Stimulated activated naive CD8-positive, alpha-beta T cell treated with anti-CD3 and anti-CD28 coated beads, Interleukin-15, amount 100 ng/mL, for 72 hours (primary cell): ENCODE data around the gene TPRKB.
"Not testable (repeated sequence)": the region's sequence is repeated elsewhere in the genome, so short reads cannot be mapped to it uniquely, and the experiment has no call there.

ENCODE experiments used
- ATAC-seq: fragments of 150-1000 bp; cut with Tn5 transposase; 2 replicates; pipeline ENCODE4 v1.10.0; 2021; ENCODE audit warnings: mild to moderate bottlenecking, moderate library complexity
- DNase-seq, 2 donors: peaks; one replicate each; pipeline ENCODE4 v3.0.0; 2021 to 2022
- H3K27ac Mint-ChIP-seq, 2 donors: one replicate each; pipeline ENCODE4 v1.8.0; 2022; ENCODE audit warnings: mild to moderate bottlenecking in 2 of 2, mixed read lengths in 2 of 2, moderate library complexity in 2 of 2
- H3K27me3 Mint-ChIP-seq: one replicate; pipeline ENCODE4 v1.8.0; 2022; ENCODE audit warnings: mixed read lengths
- H3K4me1 Mint-ChIP-seq: one replicate; pipeline ENCODE4 v1.8.0; 2022; ENCODE audit warnings: mild to moderate bottlenecking, mixed read lengths
- H3K4me3 Mint-ChIP-seq, 2 donors: one replicate each; pipeline ENCODE4 v1.8.0; 2022; ENCODE audit warnings: mild to moderate bottlenecking in 2 of 2, mixed read lengths in 2 of 2, moderate library complexity in 1 of 2
- H3K9me3 Mint-ChIP-seq, 2 donors: one replicate each; pipeline ENCODE4 v1.8.0; 2022; ENCODE audit warnings: mixed read lengths in 2 of 2

The TPRKB gene

GRCh38 chr2:73736855-73737779, at the start of gene TPRKB:
TPRKB (minus strand) TSS chr2:73737345; CDS start chr2:73734569, 2,776 bp downstream.
- Mint-ChIP-seq H3K9me3 (peaks cover 9% of the 10 kb centered on the region in 2 donors), H3K27me3 (no peaks in the 10 kb centered on the region), H3K27ac (peak within 1 kb of the TSS; percentile 91 to 92), H3K4me3 (peak within 1 kb of the TSS; percentile 92), H3K4me1 (peaks cover 18% of the 10 kb centered on the region)
- ATAC-seq = peak; percentile 99
- peak; percentile 95 to 98 for DNase-seq

GRCh38 chr2:73783883-73784282, 46.7 kb upstream of the TPRKB start, which contains the start of gene C2orf78:
C2orf78 (plus strand) TSS chr2:73784183; CDS start chr2:73784310, 127 bp downstream.
- not testable (repeated sequence) for DNase-seq, H3K27ac Mint-ChIP-seq, H3K27me3 Mint-ChIP-seq, H3K9me3 Mint-ChIP-seq, H3K4me3 Mint-ChIP-seq, ATAC-seq, H3K4me1 Mint-ChIP-seq

- not testable (repeated sequence) for H3K4me1 Mint-ChIP-seq, DNase-seq, H3K4me3 Mint-ChIP-seq, ATAC-seq, H3K27ac Mint-ChIP-seq, H3K27me3 Mint-ChIP-seq, H3K9me3 Mint-ChIP-seq
Measured at GRCh38 chr2:73783402-73783801, 46.3 kb upstream of the TPRKB start.

- ATAC-seq (no peak), DNase-seq (no peak)
- no peaks in the 10 kb centered on the region for H3K9me3 Mint-ChIP-seq
- H3K4me1 Mint-ChIP-seq = peaks cover 22% of the 10 kb centered on the region
- peak overlapping the region; percentile 96 to 98 for H3K4me3 Mint-ChIP-seq
- peak overlapping the region; percentile 98 to 99 for H3K27ac Mint-ChIP-seq
- H3K27me3 Mint-ChIP-seq = no peaks in the 10 kb centered on the region
Measured at GRCh38 chr2:73780237-73780582, 43.1 kb upstream of the TPRKB start.

GRCh38 chr2:73779467-73780236, 42.5 kb upstream of the TPRKB start, which contains the start of gene DUSP11:
DUSP11 (minus strand) TSS chr2:73780103; CDS start chr2:73779974, 129 bp downstream.
- H3K4me1 Mint-ChIP-seq = peaks cover 22% of the 10 kb centered on the region

GRCh38 chr2:73778867-73779466, 41.8 kb upstream of the TPRKB start:
- not testable (repeated sequence) for ATAC-seq
- H3K27ac Mint-ChIP-seq = peak overlapping the region; percentile 64 to 98

More at GRCh38 chr2:73779467-73780236, 42.5 kb upstream of the TPRKB start, which contains the start of gene DUSP11:
- DNase-seq = peak; percentile 95 to 96
- Mint-ChIP-seq H3K27me3 (no peaks in the 10 kb centered on the region), H3K4me3 (peak within 1 kb of the TSS; percentile 96 to 98), H3K9me3 (no peaks in the 10 kb centered on the region), H3K27ac (peak within 1 kb of the TSS; percentile 98 to 99)
- ATAC-seq = peak; percentile 100

GRCh38 chr2:73776869-73777519, 39.8 kb upstream of the TPRKB start:
- Mint-ChIP-seq H3K9me3 (no peaks in the 10 kb centered on the region), H3K4me3 (no peak overlapping the region), H3K4me1 (peaks cover 29% of the 10 kb centered on the region), H3K27me3 (no peaks in the 10 kb centered on the region), H3K27ac (no peak overlapping the region)
- DNase-seq = no peak
- ATAC-seq = no peak

More at GRCh38 chr2:73778867-73779466, 41.8 kb upstream of the TPRKB start:
- not testable (repeated sequence) for H3K9me3 Mint-ChIP-seq, DNase-seq, H3K27me3 Mint-ChIP-seq
- Mint-ChIP-seq H3K4me3 (peak overlapping the region; percentile 96 to 98), H3K4me1 (peaks cover 29% of the 10 kb centered on the region)

- ATAC-seq (no peak), DNase-seq (no peak)
- Mint-ChIP-seq H3K27ac (no peak overlapping the region), H3K9me3 (no peaks in the 10 kb centered on the region), H3K27me3 (no peaks in the 10 kb centered on the region), H3K4me1 (peaks cover 29% of the 10 kb centered on the region), H3K4me3 (no peak overlapping the region)
Measured at GRCh38 chr2:73776381-73776780, 39.2 kb upstream of the TPRKB start.

- no peaks in the 10 kb centered on the region for H3K27me3 Mint-ChIP-seq
- H3K9me3 Mint-ChIP-seq = no peaks in the 10 kb centered on the region
- H3K4me1 Mint-ChIP-seq = peaks cover 28% of the 10 kb centered on the region
- no peak for ATAC-seq
- peak overlapping the region in 1 of 2 donors; percentile 55 for H3K27ac Mint-ChIP-seq
- H3K4me3 Mint-ChIP-seq = no peak overlapping the region
- DNase-seq = no peak
Measured at GRCh38 chr2:73772819-73773218, 35.7 kb upstream of the TPRKB start.

GRCh38 chr2:73770725-73771124, 33.6 kb upstream of the TPRKB start:
- Mint-ChIP-seq H3K9me3 (no peaks in the 10 kb centered on the region), H3K27ac (no peak overlapping the region), H3K4me3 (no peak overlapping the region), H3K27me3 (no peaks in the 10 kb centered on the region), H3K4me1 (peaks cover 21% of the 10 kb centered on the region)
- DNase-seq (no peak), ATAC-seq (no peak)

- Mint-ChIP-seq H3K27ac (peak overlapping the region in 1 of 2 donors; percentile 41), H3K4me1 (peaks cover 14% of the 10 kb centered on the region), H3K27me3 (no peaks in the 10 kb centered on the region), H3K4me3 (no peak overlapping the region), H3K9me3 (no peaks in the 10 kb centered on the region)
- ATAC-seq = no peak
- DNase-seq = no peak
Measured at GRCh38 chr2:73766994-73767393, 29.8 kb upstream of the TPRKB start.

- ATAC-seq = no peak
- Mint-ChIP-seq H3K9me3 (no peaks in the 10 kb centered on the region), H3K27me3 (no peaks in the 10 kb centered on the region)
Measured at GRCh38 chr2:73766349-73766748, 29.2 kb upstream of the TPRKB start.

GRCh38 chr2:73764945-73765344, 27.8 kb upstream of the TPRKB start:
- no peak for DNase-seq
- Mint-ChIP-seq H3K27me3 (no peaks in the 10 kb centered on the region), H3K4me1 (peaks cover 8% of the 10 kb centered on the region), H3K4me3 (no peak overlapping the region), H3K27ac (no peak overlapping the region), H3K9me3 (no peaks in the 10 kb centered on the region)
- no peak for ATAC-seq

More at GRCh38 chr2:73766349-73766748, 29.2 kb upstream of the TPRKB start:
- Mint-ChIP-seq H3K4me1 (peaks cover 14% of the 10 kb centered on the region), H3K27ac (peak overlapping the region in 1 of 2 donors; percentile 41), H3K4me3 (no peak overlapping the region)
- no peak for DNase-seq

GRCh38 chr2:73762571-73762970, 25.4 kb upstream of the TPRKB start:
- no peaks in the 10 kb centered on the region for H3K27me3 Mint-ChIP-seq
- H3K4me1 Mint-ChIP-seq = no peaks in the 10 kb centered on the region
- no peak for ATAC-seq
- H3K27ac Mint-ChIP-seq = no peak overlapping the region
- H3K9me3 Mint-ChIP-seq = no peaks in the 10 kb centered on the region
- H3K4me3 Mint-ChIP-seq = no peak overlapping the region
- no peak for DNase-seq

- H3K4me1 Mint-ChIP-seq = no peaks in the 10 kb centered on the region
- H3K27ac Mint-ChIP-seq = no peak overlapping the region
- DNase-seq = no peak
- no peaks in the 10 kb centered on the region for H3K27me3 Mint-ChIP-seq
- H3K9me3 Mint-ChIP-seq = no peaks in the 10 kb centered on the region
- H3K4me3 Mint-ChIP-seq = no peak overlapping the region
- ATAC-seq = no peak
Measured at GRCh38 chr2:73759904-73760303, 22.8 kb upstream of the TPRKB start.
